ENCODE results near the gene MED4.

MED4 gene

GRCh38 chr13:48094781-48095502, at the start of gene MED4:
Gene MED4, minus strand, starts transcription at chr13:48095104. Its CDS starts 26 bp downstream, at chr13:48095078.
- DNase-seq: peak; percentile 97 to 98 (median 97)

- DNase-seq: no peak
Measured at GRCh38 chr13:48144413-48145035, 49.6 kb upstream of the MED4 start.

GRCh38 chr13:48142436-48142835, 47.5 kb upstream of the MED4 start:
- no peak for DNase-seq

- no peak for DNase-seq
Measured at GRCh38 chr13:48138270-48138669, 43.4 kb upstream of the MED4 start.

GRCh38 chr13:48132961-48133360, 38.1 kb upstream of the MED4 start:
- DNase-seq: no peak

GRCh38 chr13:48131533-48131932, 36.6 kb upstream of the MED4 start:
- DNase-seq: no peak

GRCh38 chr13:48126944-48127830, 32.3 kb upstream of the MED4 start:
- no peak for DNase-seq

- DNase-seq: no peak
Measured at GRCh38 chr13:48125794-48126228, 30.9 kb upstream of the MED4 start.

GRCh38 chr13:48123812-48124211, 28.9 kb upstream of the MED4 start:
- DNase-seq: no peak

- no peak for DNase-seq
Measured at GRCh38 chr13:48121733-48122132, 26.8 kb upstream of the MED4 start.

GRCh38 chr13:48120241-48120640, 25.3 kb upstream of the MED4 start:
- no peak for DNase-seq

GRCh38 chr13:48118030-48118429, 23.1 kb upstream of the MED4 start:
- no peak for DNase-seq

- DNase-seq: no peak
Measured at GRCh38 chr13:48116808-48117207, 21.9 kb upstream of the MED4 start.

GRCh38 chr13:48113756-48114130, 18.8 kb upstream of the MED4 start:
- DNase-seq: no peak

GRCh38 chr13:48112896-48113755, 18.2 kb upstream of the MED4 start:
- no peak for DNase-seq

GRCh38 chr13:48110931-48111721, 16.2 kb upstream of the MED4 start:
- no peak for DNase-seq

GRCh38 chr13:48110132-48110868, 15.4 kb upstream of the MED4 start:
- no peak for DNase-seq

GRCh38 chr13:48108106-48108505, 13.2 kb upstream of the MED4 start:
- no peak for DNase-seq

GRCh38 chr13:48097793-48098192, 2.9 kb upstream of the MED4 start:
- DNase-seq: no peak

- no peak for DNase-seq
Measured at GRCh38 chr13:48096670-48097069, 1.8 kb upstream of the MED4 start.

GRCh38 chr13:48094404-48094780, 512 bp downstream of the MED4 start:
- DNase-seq: no peak
